SKM-1 (cell line): ENCODE measurements around the gene SLC6A7.

ENCODE experiments used
- DNase-seq: peaks from one replicate; lab custom pipeline; 2025; ENCODE audit not compliant: unreplicated experiment; lab: John Stamatoyannopoulos, UW

Gene SLC6A7

DNA sequence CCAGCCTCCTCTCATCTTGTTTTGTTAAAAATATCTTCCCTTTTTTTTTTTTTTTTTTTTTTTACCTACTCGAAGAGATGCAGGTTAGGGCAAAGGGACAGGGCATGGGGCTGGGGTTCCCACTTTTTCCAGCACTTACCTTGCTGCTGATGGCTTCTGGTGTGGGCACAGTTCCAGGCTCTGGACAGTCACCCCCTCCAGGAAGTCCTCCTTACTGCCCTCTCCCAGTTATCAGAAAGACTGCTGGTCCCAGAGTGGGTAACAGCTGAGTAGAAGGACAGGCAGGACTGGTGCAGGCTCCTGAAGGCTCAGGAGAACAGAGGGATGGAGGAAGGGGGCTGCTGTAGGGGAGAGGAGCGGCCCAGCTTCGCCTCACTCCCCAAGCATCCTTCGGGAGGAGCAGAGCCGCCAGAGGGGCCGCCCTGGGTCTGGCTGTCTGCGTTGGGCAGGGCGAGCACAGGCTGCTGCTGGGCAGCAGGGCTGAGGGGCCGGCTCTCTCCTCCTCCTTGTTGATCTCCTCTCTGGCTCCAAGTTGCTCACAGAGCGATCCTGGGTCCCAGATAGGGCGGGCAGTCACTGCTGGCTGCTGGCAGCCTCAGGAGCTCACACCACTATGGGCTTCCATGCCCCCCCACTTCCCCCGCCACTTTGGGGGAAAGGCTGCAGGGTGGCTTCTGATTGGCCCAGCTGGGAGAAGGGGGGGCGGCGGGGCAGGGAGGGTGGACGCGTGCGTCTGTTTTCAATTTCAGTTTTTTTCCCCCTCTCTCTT is 34.4 kb upstream of the SLC6A7 start, which contains the start of gene PDGFRB:
TSS of gene PDGFRB (minus strand) at position 588 of the 769 bp plus-strand sequence. CDS start 18,798 bp downstream, outside the sequence.
- no peak for DNase-seq

DNA sequence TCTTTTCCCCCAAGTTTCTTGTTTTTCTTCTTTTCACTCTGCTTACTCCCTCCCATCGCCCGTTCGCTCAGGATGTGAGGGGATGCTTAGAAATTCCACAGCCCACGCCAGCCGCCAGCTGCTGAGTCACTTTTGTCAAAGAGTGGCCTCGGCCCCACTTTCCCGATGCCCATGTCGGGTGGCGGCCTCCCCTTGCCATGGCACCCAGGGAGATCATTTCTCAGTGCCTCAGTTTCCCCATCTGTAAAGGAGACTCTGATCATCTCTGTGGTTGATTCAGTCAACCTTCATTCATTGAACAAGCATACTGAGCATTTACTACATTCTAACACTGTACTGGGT is 33.9 kb upstream of the SLC6A7 start:
- no peak for DNase-seq

DNA sequence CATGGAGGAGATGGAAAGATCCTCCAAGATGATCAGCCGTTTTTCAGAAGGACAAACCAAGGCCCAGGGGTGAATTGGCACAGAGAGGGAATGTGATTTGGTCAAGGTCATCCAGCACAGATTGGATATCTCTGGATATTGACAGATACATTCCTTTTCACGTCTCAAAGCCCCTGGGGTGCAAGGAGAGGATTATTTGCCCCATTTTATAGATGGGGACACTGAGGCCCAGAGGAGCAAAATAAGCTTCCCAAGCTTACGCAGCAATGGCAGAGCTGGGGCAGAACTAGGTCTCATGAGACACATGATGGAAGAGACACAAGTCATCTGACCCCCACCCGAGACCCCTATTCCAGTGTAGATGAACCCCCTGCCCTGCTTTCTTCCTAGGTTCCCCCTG is 33.3 kb upstream of the SLC6A7 start:
- DNase-seq, result no peak

DNA sequence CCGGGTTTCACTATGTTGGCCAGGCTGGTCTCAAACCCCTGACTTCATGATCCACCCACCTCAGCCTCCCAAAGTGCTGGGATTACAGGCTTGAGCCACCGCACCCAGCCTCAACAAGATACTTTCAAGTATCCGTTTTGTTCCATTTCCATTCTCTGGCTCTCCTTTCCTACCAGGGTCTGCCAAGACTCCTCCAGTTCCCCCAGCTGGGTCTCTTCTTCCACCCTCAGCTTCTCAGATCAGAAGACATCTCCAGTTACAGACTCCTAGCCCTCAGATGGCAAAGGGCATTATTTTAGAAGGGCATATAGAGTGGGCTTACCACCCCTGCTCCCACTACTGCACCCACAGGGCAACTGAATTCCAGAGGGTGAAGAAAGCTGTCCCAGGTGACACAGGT is 32.7 kb upstream of the SLC6A7 start:
- DNase-seq, result no peak

DNA sequence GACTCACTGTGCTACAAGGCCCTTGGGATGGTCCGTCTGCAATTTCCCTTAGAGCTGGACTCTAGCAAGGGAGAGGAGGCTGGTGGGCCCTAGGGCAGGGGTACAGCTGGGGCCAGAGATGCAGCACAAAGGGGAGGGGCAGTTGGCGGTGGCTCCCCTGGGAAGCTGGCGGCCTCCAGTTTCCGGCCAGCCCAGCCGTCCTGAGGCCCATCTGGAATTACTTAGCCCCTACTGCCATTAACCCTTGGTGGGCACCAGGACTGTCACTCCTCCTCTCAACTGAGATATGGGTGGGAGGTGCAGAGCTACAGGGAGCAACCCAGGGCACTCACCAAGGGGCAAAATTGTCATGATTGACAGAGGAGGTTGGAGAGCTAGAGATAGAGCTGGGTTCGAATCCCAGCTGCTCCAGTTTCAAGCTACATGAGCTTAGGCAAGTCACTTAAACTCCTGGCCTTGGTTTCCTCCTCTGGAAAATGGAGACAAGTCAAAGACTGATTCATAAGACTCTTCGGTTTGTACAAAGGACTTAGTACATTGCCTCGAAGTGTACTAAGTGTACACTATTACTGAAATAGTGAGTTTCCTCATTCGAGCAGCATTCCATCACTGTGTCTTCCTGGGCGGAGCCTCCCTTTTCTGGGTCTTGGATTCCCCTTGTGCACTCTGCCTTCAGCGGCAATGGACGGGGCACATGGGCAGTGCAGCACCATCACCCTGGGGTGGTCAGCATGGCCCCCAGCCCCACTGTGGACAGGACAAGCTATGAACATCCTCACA is 31.5 kb upstream of the SLC6A7 start:
- DNase-seq, result no peak

DNA sequence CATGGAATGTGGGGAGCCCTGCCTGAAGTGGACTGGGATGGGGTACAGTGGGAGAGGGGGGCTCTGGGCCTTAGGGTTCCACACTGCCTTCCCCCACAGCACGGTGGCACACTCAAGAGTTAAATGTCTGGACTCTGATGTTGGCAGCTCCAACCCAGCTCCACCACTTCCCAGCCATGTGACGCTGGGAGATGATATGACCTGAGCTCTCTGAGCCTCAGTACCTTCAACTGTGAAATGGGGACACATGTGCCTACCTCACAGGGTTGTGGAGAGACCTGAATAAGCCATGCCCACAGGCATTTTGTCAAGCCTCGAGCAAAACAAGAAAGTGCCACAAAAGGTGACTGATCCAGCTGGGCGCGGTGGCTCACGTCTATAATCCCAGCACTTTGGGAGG is 30.8 kb upstream of the SLC6A7 start:
- no peak for DNase-seq

DNA sequence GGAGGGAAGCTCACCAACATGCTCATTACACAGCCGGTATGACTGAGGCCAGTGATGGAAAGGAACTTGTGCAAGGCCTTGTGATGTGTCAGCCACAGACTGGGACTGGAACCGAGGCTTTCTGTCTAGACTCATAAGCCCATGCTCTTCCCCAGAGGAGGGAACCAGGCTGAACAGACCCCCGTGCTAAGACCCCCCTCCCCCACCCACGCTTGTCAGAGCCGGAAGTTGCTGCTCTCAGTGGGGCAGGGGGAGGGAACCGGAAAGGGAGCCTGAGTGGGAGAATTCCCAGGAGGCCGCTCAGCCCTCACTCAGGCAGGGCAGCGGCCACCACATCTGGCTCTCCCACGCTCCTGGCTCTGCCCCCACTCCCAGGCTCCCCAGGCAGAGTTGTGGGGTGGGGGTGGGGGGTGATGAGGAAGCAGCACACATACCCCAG is 30.1 kb upstream of the SLC6A7 start:
- DNase-seq, result no peak

DNA sequence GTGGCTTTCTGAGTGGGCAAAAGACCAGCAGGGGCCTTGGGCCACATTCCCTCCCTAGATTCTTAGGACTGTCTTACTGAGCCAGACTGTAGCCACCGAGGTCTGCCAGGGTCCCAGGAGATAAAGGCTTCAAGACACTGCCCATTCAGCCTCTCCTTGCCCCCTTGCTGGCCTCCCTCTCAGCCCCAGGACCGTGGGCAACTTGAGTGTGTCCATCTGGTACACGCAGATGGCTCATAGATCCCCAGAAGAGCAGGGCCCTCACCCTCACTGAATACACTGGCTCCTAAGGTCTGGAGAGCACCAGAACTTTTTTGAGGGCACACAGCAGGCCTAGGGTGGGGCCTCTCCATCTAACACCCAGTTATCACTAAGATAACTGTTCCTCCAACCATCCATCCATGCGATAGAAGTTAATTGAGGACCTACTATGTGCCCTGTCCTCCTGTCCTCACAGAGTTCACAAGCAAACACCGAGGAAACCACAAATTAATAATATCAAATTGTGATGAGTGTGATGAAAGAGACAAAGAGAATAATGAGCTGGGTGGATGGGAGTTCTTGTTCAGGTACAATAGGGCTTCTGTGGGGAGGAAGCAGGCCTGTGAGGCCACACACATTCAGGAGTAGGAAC is 29.3 kb upstream of the SLC6A7 start:
- DNase-seq, result no peak

DNA sequence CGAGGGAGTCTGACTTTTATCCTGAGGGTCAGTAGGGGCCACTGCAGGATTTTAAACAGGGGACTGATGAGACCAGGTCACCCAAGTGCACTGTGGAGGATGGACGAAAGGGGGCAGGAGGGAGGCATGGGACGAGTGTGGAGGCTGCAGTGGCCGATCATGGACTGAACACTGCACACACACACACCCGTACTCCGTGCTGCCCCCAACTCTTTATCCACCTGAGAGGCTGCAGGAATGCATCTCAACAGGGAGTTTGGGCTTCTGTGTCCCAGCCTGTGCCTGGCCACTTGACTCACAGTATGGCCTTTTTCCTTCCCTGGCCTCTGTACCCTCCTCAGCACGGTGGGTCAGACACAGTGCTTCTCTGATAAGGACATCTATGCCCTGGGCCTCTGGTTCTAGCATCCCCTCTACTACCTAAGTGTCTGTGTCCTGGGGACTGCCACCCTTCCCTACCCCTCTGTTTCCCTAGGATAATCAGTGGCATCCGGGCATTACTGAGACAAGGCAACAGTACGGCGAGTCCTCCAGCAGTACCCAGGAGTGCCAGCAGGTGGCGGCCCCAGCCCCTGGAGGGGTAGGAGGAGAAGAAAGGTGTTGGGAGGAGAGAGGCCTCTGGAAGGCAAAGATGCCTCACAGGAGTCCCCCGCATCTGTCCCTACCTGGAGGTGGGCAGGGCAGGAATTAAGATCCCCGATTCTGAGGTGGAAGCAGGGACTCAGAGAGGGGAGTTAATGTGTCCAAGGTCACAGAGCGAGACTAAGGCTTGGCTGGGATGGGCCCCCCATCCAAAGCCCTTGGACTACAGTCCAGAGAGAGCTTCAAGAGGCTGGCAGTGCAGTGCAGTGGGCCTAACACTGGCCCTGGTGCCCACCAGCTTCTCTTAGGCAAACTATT is 28.4 kb upstream of the SLC6A7 start:
- peak; percentile 55 for DNase-seq

DNA sequence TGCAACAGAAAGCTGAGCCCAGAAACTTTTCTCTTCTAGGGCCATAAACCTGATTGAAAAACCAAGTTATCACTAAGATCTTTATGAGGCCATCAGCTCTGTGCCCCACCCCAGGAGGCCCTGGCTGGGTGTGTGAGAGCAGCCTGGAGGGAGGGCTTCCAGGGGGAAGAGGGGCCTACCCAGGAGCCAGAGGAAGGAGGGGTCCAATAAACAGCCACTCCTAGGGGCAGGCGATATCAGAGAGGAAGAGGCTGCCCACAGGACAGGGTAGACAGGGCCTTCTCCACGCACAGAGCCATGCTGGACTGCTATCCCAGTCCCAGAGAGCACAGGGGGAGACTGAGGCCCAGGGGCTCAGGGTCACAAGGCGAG is 27.7 kb upstream of the SLC6A7 start:
- DNase-seq, result no peak

DNA sequence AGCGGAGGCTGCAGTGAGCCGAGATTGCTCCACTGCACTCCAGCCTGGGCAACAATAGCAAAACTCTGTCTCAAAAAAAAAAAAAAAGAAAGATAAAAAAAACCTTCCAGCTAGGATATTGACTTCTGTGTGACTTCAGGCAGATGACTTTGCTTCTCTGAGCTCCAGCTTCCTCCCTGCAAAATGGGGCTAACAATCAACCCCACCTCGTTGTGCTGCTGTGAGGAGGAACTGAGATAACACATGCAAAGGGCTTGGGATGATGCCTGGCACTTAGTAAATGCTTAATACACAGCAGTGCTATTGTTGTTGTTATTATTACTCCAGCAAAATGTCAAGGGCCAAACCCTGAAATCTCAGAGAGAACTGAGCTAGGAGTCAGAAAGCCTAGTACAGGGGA is 26.8 kb upstream of the SLC6A7 start:
- no peak for DNase-seq

DNA sequence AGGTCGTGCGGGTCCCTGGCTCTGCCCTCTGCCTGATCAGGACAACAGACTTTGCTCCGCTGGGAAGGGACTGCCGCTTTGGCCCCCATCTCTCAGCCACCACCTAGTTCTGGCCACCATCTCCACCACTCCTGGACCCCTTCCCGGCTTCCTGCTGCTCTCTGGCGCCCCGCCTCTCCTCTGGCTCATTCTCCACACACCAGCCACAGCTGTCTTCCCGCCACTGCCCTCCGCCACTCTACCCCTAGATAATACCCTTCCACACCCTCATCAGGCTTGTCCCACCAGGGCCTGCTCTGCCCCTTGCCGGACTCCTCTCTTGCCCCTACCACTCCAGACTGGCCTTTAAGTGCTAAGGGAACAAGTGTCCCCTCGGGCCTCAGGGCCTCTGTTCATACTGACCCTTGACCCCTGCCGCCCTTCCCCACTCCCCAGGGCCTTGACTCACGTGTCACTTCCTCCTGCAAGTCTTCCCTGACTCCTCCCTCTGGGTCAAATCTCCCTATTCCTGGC is 26.3 kb upstream of the SLC6A7 start:
- DNase-seq, result no peak

DNA sequence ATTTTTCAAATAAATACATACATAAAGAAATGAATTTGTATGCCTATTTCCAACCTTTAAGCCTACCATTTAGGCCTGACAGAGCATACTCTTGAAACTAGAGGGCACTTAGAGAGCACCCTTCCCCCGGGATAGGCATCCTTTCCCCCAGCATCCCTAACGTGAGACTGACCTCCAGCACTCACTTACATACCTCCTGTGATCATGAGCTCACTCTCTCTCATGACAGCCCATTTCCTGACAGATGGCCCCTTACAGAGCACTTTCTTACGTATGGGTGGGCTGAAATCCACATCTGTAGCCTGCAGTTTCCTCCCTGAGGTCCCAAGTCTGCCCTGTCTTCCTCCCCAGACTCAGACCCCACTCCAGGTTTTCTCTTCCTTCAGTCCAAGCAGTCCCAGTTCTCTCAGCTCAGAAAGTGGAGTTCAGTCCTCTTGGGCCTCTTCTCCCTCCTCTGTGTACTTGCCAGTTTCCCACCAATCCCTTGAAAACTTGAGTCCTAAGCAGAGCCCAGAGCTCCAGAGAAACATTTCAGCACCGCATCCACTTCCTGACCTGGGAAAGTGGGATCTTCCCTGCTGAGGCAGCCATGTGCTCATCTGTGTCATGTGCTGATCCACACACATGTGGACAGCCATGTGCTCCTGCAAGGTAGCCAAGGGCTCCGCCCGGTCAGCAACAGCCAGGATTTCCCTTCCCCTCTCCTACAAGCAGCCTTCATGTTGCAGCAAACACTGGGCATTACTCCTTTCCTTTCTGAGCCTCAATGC is 25.5 kb upstream of the SLC6A7 start:
- no peak for DNase-seq

DNA sequence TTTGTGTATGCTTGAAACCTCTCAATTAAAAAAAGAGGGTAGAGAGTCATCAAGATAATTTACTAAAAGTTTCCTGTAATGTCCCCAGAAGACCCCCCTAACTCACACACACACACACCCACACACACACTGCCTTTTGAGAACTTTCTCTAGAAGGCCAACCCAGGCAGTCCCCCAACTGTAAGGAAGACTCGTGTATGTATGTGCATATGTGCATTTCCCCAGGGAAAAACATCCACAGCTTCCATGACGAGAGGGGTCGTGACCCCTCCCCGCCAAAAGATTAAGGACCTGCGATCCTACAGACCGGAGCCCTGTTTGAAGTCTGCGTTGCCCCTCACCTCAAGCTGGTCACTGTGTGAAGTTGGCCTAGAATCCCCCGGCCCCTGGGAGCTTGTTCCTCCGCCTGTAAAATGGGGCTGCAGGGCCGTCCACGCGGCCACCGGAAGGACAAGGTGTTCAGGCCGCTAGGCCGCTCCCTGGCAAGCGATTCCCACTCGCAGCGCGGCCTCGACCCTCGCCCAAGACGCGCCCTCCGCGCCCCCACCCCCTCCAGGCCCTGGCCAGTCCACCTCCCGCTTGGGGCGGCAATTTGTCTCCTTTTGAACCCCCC is 23.7 kb upstream of the SLC6A7 start:
- no peak for DNase-seq

DNA sequence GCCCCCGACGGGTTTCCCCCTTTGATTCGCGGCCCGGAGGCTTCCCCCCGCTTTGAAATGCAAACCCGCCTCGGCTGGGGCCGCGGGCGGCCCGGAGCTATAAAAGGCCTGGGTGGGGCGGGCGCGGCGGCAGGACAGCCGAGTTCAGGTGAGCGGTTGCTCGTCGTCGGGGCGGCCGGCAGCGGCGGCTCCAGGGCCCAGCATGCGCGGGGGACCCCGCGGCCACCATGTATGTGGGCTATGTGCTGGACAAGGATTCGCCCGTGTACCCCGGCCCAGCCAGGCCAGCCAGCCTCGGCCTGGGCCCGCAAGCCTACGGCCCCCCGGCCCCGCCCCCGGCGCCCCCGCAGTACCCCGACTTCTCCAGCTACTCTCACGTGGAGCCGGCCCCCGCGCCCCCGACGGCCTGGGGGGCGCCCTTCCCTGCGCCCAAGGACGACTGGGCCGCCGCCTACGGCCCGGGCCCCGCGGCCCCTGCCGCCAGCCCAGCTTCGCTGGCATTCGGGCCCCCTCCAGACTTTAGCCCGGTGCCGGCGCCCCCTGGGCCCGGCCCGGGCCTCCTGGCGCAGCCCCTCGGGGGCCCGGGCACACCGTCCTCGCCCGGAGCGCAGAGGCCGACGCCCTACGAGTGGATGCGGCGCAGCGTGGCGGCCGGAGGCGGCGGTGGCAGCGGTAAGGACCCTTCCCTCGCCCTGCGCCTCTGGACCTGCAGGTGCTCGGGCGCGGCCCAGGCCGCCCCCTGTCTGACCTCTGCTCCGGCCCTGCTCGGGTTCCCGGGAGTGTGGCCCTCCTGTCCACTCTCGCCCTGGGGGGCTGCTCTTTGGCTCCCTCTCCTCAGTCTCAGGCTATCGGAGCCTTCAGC is 23.0 kb upstream of the SLC6A7 start, which contains the start of gene CDX1:
TSS of gene CDX1 (plus strand) at position 129 of the 862 bp plus-strand sequence. CDS start at position 228, 99 bp downstream.
- DNase-seq, result no peak

DNA sequence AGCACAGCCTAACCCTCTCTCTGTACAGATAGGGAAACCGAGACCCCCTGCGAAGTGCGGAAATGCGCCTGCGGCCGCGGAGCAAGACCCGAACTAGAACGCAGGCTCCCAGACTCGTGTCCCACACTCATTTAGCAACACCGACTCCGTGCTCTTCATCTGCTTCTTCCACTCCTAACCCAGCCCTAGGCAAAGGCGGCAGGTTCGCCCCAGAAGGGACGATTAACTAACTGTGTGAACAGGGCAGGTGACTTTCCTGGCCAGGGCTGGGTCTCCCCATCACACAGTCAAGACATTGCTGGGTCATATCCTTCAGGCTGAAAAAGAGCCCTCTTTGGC is 22.4 kb upstream of the SLC6A7 start:
- DNase-seq, result no peak

DNA sequence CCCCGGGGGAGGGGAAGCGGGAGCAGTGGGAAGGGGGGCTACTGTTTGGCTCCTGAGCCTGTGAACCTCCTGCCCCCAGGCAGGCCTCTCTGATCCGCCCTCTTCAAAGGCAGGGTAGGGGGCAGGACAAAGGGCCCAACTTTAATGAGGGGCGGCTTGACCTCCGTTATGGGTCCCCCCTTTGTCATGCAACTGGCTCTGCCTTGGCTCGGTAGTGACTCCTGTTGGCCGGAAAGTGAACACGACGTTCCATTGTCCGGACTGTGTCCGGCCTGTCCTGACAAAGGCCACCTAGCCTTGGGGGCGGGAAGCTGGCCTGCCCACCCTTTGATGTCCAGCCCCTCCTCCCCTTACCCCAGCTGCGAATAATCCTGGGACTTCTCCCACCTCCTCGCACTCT is 22.0 kb upstream of the SLC6A7 start:
- DNase-seq, result no peak

DNA sequence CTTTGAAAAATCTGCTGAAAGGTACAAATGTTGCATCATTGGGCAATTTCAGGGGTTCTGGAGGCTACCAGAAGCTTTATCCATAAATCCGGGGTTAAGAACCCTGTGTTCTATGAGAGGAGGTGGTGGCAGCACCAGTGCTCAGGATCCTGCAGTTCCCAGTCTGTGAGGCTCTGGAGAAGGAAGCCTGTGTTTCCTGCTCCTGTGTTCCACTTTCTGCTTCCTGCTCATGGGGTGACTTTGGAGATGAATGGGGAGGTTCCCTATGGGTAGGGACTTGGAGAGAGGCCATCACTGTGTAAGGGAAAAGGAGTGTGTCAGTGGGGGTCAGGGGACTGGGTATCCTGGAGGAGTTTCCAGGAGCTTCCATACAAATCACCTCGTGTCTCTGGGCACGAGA is 21.0 kb upstream of the SLC6A7 start:
- no peak for DNase-seq

DNA sequence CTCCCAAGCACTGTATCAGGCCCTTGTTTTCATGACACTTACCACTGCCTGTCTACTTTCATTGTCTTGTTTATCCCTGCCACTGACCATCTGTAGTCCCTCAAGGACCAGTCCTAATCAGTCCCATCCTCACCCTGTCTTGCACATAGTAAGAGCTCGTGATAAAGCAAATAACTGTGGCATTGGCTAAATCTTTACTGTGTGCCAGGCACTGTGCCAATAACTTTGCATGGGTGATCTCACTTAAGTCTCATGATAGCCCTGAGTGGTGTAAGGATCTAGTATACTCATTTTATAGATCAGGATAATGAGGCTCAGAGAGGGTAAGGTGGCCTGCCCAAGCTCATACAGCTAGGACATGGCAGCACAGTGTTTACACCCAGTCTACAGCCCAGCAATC is 17.7 kb upstream of the SLC6A7 start:
- DNase-seq, result no peak
